HCT116 (cell line): ENCODE measurements around the gene TSPEAR. TPM values are rescaled to one million over a fixed set of nuclear protein-coding genes. Genes with fewer than 3 reads are reported as not detected.

ENCODE experiments used
- ATAC-seq: fragments of 200-7000 bp; cut with Tn5 transposase; 2 replicates; pipeline ENCODE4 v1.9.1; 2020; ENCODE audit warnings: mild to moderate bottlenecking, moderate library complexity
- BruUV-seq: library from RNA; stranded (reverse); fragments of 400-500 nt; replicated peaks from 2 replicates; lab custom pipeline; 2021; lab: Mats Ljungman, UMichigan
- CTCF ChIA-PET: fragments of 300-600 bp; sonication (Branson Sonifier 250); formaldehyde crosslinking; loops from one replicate; lab custom pipeline; 2021; ENCODE audit warnings: antibody characterized with exemption; lab: Charles Lee
- POLR2A ChIA-PET: fragments of 300-600, 350-600 bp; sonication (Branson Sonifier 250); formaldehyde crosslinking; loops from one replicate; lab custom pipeline; 2021; ENCODE audit warnings: antibody characterized with exemption; lab: Charles Lee
- RAD21 ChIA-PET, 2 experiments: fragments of 300-600 bp; sonication (Branson Sonifier 250); formaldehyde crosslinking; loops; one replicate each; lab custom pipeline; 2023; ENCODE audit warnings: low total read pairs in 2 of 2; ENCODE audit not compliant: uncharacterized antibody in 2 of 2, unreplicated experiment in 2 of 2, low non-redundant PET in 1 of 2; lab: Charles Lee
- DNase-seq: peaks from one replicate; pipeline ENCODE4 v3.0.0-alpha.2; 2010; ENCODE audit warnings: low read depth, low spot score
- H2AFZ ChIP-seq: fragments of 200-600 bp; shearing (Covaris generic), sonication (generic); 2 replicates; pipeline ENCODE4 v1.6.1; 2017; ENCODE audit warnings: low read depth, mixed run types, mixed read lengths, antibody characterized with exemption, low read length; ENCODE audit not compliant: poor library complexity, severe bottlenecking
- H3K27ac ChIP-seq: 2 replicates; pipeline ENCODE4 v1.5.1; 2012; ENCODE audit warnings: low read depth, low read length
- H3K27me3 ChIP-seq: fragments of 200-600 bp; sonication (generic); 2 replicates; pipeline ENCODE4 v1.6.1; 2016; ENCODE audit warnings: mixed run types, low read length, mixed read lengths; ENCODE audit not compliant: insufficient read depth
- H3K36me3 ChIP-seq, 2 experiments: fragments of 200-500 bp in 1 of 2; fragments of 200-600 bp in 1 of 2; sonication (Bioruptor generic) in 1 of 2; sonication (generic) in 1 of 2; 2 replicates each; pipeline versions ENCODE4 v1.5.1 to v1.6.1; 2014 to 2016; ENCODE audit warnings: low read length in 2 of 2, inconsistent platforms in 1 of 2, mixed read lengths in 1 of 2, mixed run types in 1 of 2; ENCODE audit not compliant: insufficient read depth in 2 of 2, control insufficient read depth in 1 of 2
- H3K4me1 ChIP-seq, 2 experiments: fragments of 200-600 bp in 1 of 2; sonication (generic) in 1 of 2; 2 replicates each; pipeline versions ENCODE4 v1.5.1 to v1.6.1; 2012 to 2017; ENCODE audit warnings: low read length in 2 of 2, inconsistent platforms in 1 of 2, mild to moderate bottlenecking in 1 of 2, mixed read lengths in 1 of 2, mixed run types in 1 of 2, moderate library complexity in 1 of 2; ENCODE audit not compliant: insufficient read depth in 2 of 2, control insufficient read depth in 1 of 2
- H3K4me2 ChIP-seq: fragments of 200-600 bp; sonication (generic); 2 replicates; pipeline ENCODE4 v1.6.1; 2017; ENCODE audit warnings: mixed run types, low read length, mixed read lengths
- H3K4me3 ChIP-seq, 2 experiments: fragments of 200-600 bp in 1 of 2; sonication (generic) in 1 of 2; replicated peaks in 1 of 2; 2 replicates each; pipeline ENCODE4 v1.5.1; 2011 to 2016; ENCODE audit warnings: low read length in 2 of 2, control low read depth in 1 of 2, low read depth in 1 of 2, mild to moderate bottlenecking in 1 of 2, mixed read lengths in 1 of 2, mixed run types in 1 of 2
- H3K79me2 ChIP-seq: fragments of 200-600 bp; sonication (generic); 2 replicates; pipeline ENCODE4 v1.6.1; 2017; ENCODE audit warnings: mild to moderate bottlenecking, mixed run types, low read length, moderate library complexity, mixed read lengths; ENCODE audit not compliant: insufficient read depth
- H3K9ac ChIP-seq: fragments of 200-600 bp; sonication (generic); 2 replicates; pipeline ENCODE4 v1.6.1; 2016; ENCODE audit warnings: low read length, mixed read lengths
- H3K9me2 ChIP-seq: fragments of 200-600 bp; sonication (generic), shearing (Covaris generic); 2 replicates; pipeline ENCODE4 v1.6.1; 2017; ENCODE audit warnings: mixed run types, mild to moderate bottlenecking, moderate library complexity; ENCODE audit not compliant: insufficient read depth
- H3K9me3 ChIP-seq, 2 experiments: fragments of 200-500 bp in 1 of 2; fragments of 200-600 bp in 1 of 2; sonication (Bioruptor generic) in 1 of 2; sonication (generic) in 1 of 2; 2 replicates each; pipeline ENCODE4 v1.6.1; 2014 to 2017; ENCODE audit warnings: low read length in 2 of 2, mixed read lengths in 2 of 2, inconsistent platforms in 1 of 2, low read depth in 1 of 2, mild to moderate bottlenecking in 1 of 2, mixed run types in 1 of 2, moderate library complexity in 1 of 2; ENCODE audit not compliant: control insufficient read depth in 1 of 2, insufficient read depth in 1 of 2
- H4K20me1 ChIP-seq: fragments of 200-600 bp; sonication (generic), shearing (Covaris generic); 2 replicates; pipeline ENCODE4 v1.6.1; 2017; ENCODE audit warnings: mixed run types, mild to moderate bottlenecking, moderate library complexity; ENCODE audit not compliant: insufficient read depth
- EGR1 ChIP-seq: IDR thresholded peaks from 2 replicates; pipeline ENCODE4 v1.6.1; 2012; ENCODE audit warnings: low read depth
- JUND ChIP-seq: IDR thresholded peaks from 2 replicates; pipeline ENCODE4 v1.6.1; 2012
- POLR2A ChIP-seq: IDR thresholded peaks from 2 replicates; pipeline ENCODE4 v1.7.0; 2011; ENCODE audit warnings: borderline replicate concordance; ENCODE audit not compliant: insufficient read depth, insufficient read length; ENCODE audit errors: extremely low read depth
- SIN3A ChIP-seq: IDR thresholded peaks from 2 replicates; pipeline ENCODE4 v1.6.1; 2012; ENCODE audit warnings: low read depth
- SP1 ChIP-seq: IDR thresholded peaks from 2 replicates; pipeline ENCODE4 v1.6.1; 2012; ENCODE audit warnings: low read depth
- SRF ChIP-seq: IDR thresholded peaks from 2 replicates; pipeline ENCODE4 v1.6.1; 2012; ENCODE audit warnings: low read depth
- TCF7L2 ChIP-seq: IDR thresholded peaks from 2 replicates; pipeline ENCODE4 v1.7.0; 2011; ENCODE audit warnings: borderline replicate concordance, inconsistent platforms; ENCODE audit not compliant: insufficient read depth, insufficient read length; ENCODE audit errors: extremely low read depth
- intact Hi-C: fragments of 100-400 bp; cut with micrococcal nuclease; formaldehyde crosslinking; loops from 2 replicates; pipeline ENCODE4 v1.10.0; 2022
- total RNA-seq: library from RNA; stranded (reverse); gene quantifications from one replicate; pipeline ENCODE4 v1.2.1, GENCODE V29; 2021; ENCODE audit not compliant: unreplicated experiment
- TF ChIP-seq, protein P1 (sequence below): IDR thresholded peaks from 2 replicates; pipeline ENCODE4 v1.6.1; 2011; ENCODE audit warnings: mild to moderate bottlenecking, low read length, moderate library complexity; ENCODE audit not compliant: insufficient replicate concordance; ENCODE audit errors: extremely low read depth

TSPEAR gene
- total RNA-seq, 1 experiment from 2014 or later = not detected

- DNase-seq (no peak), ATAC-seq (no peak)
- Histone ChIP-seq H3K27me3 (peaks cover 19% of the 10 kb centered on the region; the same call in 1 of the 2 replicates), H3K9me2 (no peaks in the 10 kb centered on the region), H3K27ac (no peak overlapping the region), H3K4me3 (no peak overlapping the region), H2AFZ (no peak overlapping the region), H3K36me3 (no peaks in the 10 kb centered on the region), H3K9me3 (peaks cover 11 to 13% of the 10 kb centered on the region in 2 experiments; a peak in 2 of 4 replicates), H3K79me2 (no peaks in the 10 kb centered on the region), H3K9ac (no peak overlapping the region), H3K4me1 (no peaks in the 10 kb centered on the region), H3K4me2 (no peak overlapping the region), H4K20me1 (no peaks in the 10 kb centered on the region)
- ChIA-PET CTCF (no interaction called here), RAD21 (no interaction called here), POLR2A (no interaction called here)
- TF ChIP-seq POLR2A (no peak), EGR1 (no peak), SRF (no peak), JUND (no peak), TCF7L2 (no peak), SIN3A (no peak), SP1 (no peak)
- TF ChIP-seq, protein P1, sequence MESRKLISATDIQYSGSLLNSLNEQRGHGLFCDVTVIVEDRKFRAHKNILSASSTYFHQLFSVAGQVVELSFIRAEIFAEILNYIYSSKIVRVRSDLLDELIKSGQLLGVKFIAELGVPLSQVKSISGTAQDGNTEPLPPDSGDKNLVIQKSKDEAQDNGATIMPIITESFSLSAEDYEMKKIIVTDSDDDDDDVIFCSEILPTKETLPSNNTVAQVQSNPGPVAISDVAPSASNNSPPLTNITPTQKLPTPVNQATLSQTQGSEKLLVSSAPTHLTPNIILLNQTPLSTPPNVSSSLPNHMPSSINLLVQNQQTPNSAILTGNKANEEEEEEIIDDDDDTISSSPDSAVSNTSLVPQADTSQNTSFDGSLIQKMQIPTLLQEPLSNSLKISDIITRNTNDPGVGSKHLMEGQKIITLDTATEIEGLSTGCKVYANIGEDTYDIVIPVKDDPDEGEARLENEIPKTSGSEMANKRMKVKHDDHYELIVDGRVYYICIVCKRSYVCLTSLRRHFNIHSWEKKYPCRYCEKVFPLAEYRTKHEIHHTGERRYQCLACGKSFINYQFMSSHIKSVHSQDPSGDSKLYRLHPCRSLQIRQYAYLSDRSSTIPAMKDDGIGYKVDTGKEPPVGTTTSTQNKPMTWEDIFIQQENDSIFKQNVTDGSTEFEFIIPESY = no peak
- intact Hi-C loops = no loop called here
- BruUV-seq = no TSS peak
Measured at GRCh38 chr21:44495611-44496563, 215.5 kb downstream of the TSPEAR start.
